DND-41 (cell line): ENCODE measurements around the gene KRT34.

Experiments
- ATAC-seq: fragments of 200-7000 bp; cut with Tn5 transposase; 3 replicates; pipeline ENCODE4 v1.9.1; 2021; ENCODE audit warnings: low read depth; ENCODE audit not compliant: insufficient read depth
- DNase-seq: peaks from one replicate; pipeline ENCODE4 v3.0.0-alpha.2; 2020
- H2AFZ ChIP-seq: 2 replicates; pipeline ENCODE4 v1.6.0; 2012; ENCODE audit warnings: low read depth, low read length
- H3K27ac ChIP-seq: 2 replicates; pipeline ENCODE4 v1.5.1; 2012; ENCODE audit warnings: low read length, inconsistent platforms
- H3K27me3 ChIP-seq: fragments of 200-600 bp; sonication (generic); 2 replicates; pipeline ENCODE4 v1.6.0; 2012; ENCODE audit warnings: low read length, mild to moderate bottlenecking, inconsistent platforms; ENCODE audit not compliant: insufficient read depth, poor library complexity
- H3K36me3 ChIP-seq: 2 replicates; pipeline ENCODE4 v1.5.1; 2012; ENCODE audit warnings: low read length, inconsistent platforms; ENCODE audit not compliant: insufficient read depth
- H3K4me1 ChIP-seq: 2 replicates; pipeline ENCODE4 v1.5.1; 2012; ENCODE audit warnings: mild to moderate bottlenecking, low read length; ENCODE audit not compliant: insufficient read depth
- H3K4me2 ChIP-seq: 2 replicates; pipeline ENCODE4 v1.6.0; 2012; ENCODE audit warnings: mild to moderate bottlenecking, moderate library complexity, low read length, inconsistent platforms; ENCODE audit not compliant: insufficient read depth
- H3K4me3 ChIP-seq, 2 experiments: fragments of 200-600 bp in 1 of 2; shearing (Covaris generic) in 1 of 2; 2 replicates each; pipeline ENCODE4 v1.5.1; 2012 to 2016; ENCODE audit warnings: inconsistent platforms in 2 of 2, low read length in 2 of 2, mild to moderate bottlenecking in 2 of 2, low read depth in 1 of 2, moderate library complexity in 1 of 2
- H3K79me2 ChIP-seq: 2 replicates; pipeline ENCODE4 v1.6.0; 2012; ENCODE audit warnings: low read length, inconsistent platforms; ENCODE audit not compliant: insufficient read depth
- H3K9ac ChIP-seq: 2 replicates; pipeline ENCODE4 v1.6.0; 2012; ENCODE audit warnings: low read depth, mild to moderate bottlenecking, inconsistent platforms, low read length, moderate library complexity
- H3K9me3 ChIP-seq: 2 replicates; pipeline ENCODE4 v1.5.1; 2012; ENCODE audit warnings: low read length, moderate library complexity, mild to moderate bottlenecking, inconsistent platforms; ENCODE audit not compliant: insufficient read depth, severe bottlenecking
- H4K20me1 ChIP-seq: 2 replicates; pipeline ENCODE4 v1.6.0; 2012; ENCODE audit warnings: low read length; ENCODE audit not compliant: insufficient read depth
- CTCF ChIP-seq: IDR thresholded peaks from 2 replicates; pipeline ENCODE4 v1.5.1; 2012; ENCODE audit warnings: borderline replicate concordance, low read length, moderate library complexity, mild to moderate bottlenecking; ENCODE audit not compliant: poor library complexity, severe bottlenecking; ENCODE audit errors: extremely low read depth
- EZH2 ChIP-seq: IDR thresholded peaks from 3 replicates; pipeline ENCODE4 v1.6.1; 2012; ENCODE audit warnings: borderline replicate concordance, low read depth, mild to moderate bottlenecking, moderate library complexity, low read length, inconsistent platforms; ENCODE audit not compliant: severe bottlenecking

The KRT34 gene

GRCh38 chr17:41404024-41404671 is 22.0 kb upstream of the KRT34 start:
- H2AFZ ChIP-seq = no peak overlapping the region
- no peaks in the 10 kb centered on the region for H3K9me3 ChIP-seq
- no peaks in the 10 kb centered on the region for H3K36me3 ChIP-seq
- TF ChIP-seq EZH2 (no peak), CTCF (no peak)
- peaks cover 3% of the 10 kb centered on the region; the same call in 1 of the 2 replicates for H4K20me1 ChIP-seq
- H3K9ac ChIP-seq = no peak overlapping the region
- ATAC-seq (no peak), DNase-seq (no peak)
- no peaks in the 10 kb centered on the region for H3K79me2 ChIP-seq
- H3K4me1 ChIP-seq = no peaks in the 10 kb centered on the region
- H3K4me3 ChIP-seq = no peak overlapping the region
- H3K27me3 ChIP-seq = peaks cover 15% of the 10 kb centered on the region
- no peak overlapping the region for H3K27ac ChIP-seq
- H3K4me2 ChIP-seq = no peak overlapping the region

GRCh38 chr17:41403404-41404023 is 21.4 kb upstream of the KRT34 start:
- Histone ChIP-seq H3K4me1 (no peaks in the 10 kb centered on the region), H3K4me3 (no peak overlapping the region), H3K79me2 (no peaks in the 10 kb centered on the region), H3K36me3 (no peaks in the 10 kb centered on the region), H3K27me3 (peaks cover 15% of the 10 kb centered on the region), H3K9me3 (no peaks in the 10 kb centered on the region), H3K9ac (no peak overlapping the region), H3K27ac (no peak overlapping the region), H4K20me1 (no peaks in the 10 kb centered on the region; the same call in 1 of the 2 replicates), H3K4me2 (no peak overlapping the region), H2AFZ (no peak overlapping the region)
- no peak for TF ChIP-seq EZH2
- no peak for TF ChIP-seq CTCF
- ATAC-seq = no peak
- DNase-seq = no peak

GRCh38 chr17:41402161-41402560 is 20.1 kb upstream of the KRT34 start:
- Histone ChIP-seq H4K20me1 (no peaks in the 10 kb centered on the region; the same call in 1 of the 2 replicates), H3K4me1 (no peaks in the 10 kb centered on the region), H3K36me3 (no peaks in the 10 kb centered on the region), H2AFZ (no peak overlapping the region), H3K79me2 (no peaks in the 10 kb centered on the region), H3K27ac (no peak overlapping the region), H3K27me3 (peaks cover 19% of the 10 kb centered on the region), H3K4me2 (no peak overlapping the region), H3K4me3 (no peak overlapping the region), H3K9ac (no peak overlapping the region), H3K9me3 (no peaks in the 10 kb centered on the region)
- no peak for TF ChIP-seq EZH2
- no peak for TF ChIP-seq CTCF
- no peak for DNase-seq
- ATAC-seq = no peak
